NCI-H146 treated with DMSO at 0.1 percent for 48 hours (cell line): Measurements from ENCODE around the gene KLHL29.

ENCODE experiments used
- DNase-seq: peaks from one replicate; lab custom pipeline; 2025; ENCODE audit not compliant: unreplicated experiment; lab: John Stamatoyannopoulos, UW

Gene KLHL29

DNA sequence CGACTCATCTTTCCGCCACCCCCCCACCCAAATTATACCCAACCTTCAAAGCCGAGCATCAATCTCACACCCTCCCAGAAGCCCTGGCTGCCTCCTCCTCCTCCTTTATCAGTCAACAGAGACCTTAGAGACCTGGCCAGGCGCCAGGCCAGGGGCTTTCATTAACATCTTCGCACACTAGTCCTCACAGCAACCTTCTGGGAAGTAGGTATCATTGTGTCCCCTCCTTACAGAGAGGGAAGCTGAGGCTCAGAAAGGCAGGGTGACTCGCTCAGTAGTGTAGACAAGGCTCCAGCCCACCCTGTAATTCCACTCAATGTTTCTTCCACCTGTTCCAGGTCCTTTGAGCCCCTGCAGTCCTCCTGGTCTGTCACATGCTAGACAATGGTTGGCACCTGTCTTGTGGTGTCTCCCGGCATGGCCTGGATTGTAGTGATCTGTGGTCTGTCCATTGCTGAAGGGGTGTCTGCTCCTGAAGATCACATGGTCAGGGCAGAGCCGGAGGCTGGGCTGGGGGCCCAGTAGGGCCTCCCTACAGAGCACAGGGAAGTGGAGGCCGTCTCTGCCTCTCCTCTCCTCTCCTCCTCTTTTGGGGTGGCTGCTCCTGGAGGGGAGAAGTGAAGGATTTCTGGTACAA is 36.0 kb downstream of the KLHL29 start:
- no peak for DNase-seq

DNA sequence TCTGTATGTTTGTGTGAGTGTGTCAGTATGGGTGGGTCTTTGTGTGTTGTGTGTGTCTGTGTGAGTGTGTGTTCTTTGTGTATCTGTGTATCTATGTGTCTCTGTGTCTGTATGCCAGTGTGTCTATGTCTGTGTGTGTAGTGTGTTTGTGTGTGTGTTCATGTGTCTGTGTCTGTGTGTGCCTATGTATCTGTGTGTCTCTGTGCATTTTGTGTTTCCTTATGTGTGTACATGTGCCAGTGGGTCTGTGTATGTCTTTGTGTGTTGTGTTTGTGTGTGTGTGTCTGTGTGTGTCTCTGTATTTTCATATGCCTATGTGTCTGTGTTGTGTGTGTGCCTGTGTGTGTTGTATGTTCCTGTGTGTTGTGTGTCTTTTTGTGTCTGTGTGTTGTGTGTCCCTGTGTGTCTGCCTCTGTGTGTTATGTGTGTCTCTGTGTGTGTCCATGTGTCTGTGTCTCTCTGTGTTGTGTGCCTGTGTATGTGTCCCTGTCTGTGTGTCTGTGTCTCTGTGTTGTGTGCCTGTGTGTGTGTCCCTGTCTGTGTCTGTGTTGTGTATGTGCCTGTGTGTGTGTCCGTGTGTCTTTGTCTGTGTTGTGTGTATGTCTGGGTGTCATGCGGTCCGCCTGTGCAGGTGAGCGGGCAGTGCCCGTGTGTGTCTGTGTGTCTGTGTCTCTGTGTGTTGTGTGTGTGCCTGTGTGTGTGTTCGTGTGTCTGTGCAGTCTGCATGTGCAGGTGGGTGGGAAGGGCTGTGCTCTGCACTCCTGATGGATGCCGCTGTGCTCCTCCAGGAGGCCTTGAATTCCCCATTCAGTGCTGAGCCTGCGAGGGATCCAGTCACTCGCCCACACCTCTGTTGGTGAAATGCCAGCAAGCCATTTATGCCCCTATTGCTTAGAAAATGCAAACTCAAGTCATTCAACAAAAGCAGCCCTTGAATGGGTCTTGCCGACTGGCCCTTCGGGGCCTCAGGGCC is 37.4 kb downstream of the KLHL29 start:
- no peak for DNase-seq

GRCh38 chr2:23423062-23423872 is 38.3 kb downstream of the KLHL29 start:
- no peak for DNase-seq

DNA sequence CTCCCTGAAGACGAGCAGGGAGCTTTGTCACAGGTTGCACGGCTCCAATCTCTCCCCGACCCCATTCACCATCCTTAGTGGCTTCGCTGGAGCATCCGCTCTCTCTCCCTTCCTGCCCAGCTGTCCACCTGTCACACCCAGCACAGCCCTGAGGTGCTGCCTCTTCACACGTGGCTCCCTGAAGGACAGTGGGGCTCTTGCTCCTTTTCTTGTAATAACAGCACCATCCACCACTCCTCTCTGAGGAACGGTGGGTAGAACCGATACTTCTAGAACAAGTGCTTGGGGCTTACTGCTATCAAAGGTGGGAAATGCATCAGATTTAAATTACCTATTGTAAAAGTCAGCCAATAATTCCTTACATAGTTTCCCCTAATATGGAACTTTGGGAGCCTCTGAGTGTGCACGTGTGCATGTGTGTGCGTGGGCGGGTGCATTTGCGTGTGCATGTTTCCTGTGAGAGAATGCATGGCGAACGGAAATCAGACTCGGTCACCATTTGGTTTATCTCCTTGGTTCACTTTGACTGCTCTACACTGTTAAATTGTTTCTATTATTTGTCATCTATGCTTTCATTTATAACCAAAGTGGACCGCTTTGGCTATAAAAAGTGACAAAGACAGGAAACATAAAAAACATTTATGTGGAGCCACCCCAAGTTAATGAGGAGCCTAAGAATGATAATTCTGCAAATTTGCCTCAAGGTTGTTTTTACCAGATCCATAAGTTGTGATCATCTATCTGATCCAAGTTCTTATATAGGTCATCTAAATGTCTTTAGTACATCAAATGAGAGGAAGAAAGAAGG is 39.1 kb downstream of the KLHL29 start:
- no peak for DNase-seq

DNA sequence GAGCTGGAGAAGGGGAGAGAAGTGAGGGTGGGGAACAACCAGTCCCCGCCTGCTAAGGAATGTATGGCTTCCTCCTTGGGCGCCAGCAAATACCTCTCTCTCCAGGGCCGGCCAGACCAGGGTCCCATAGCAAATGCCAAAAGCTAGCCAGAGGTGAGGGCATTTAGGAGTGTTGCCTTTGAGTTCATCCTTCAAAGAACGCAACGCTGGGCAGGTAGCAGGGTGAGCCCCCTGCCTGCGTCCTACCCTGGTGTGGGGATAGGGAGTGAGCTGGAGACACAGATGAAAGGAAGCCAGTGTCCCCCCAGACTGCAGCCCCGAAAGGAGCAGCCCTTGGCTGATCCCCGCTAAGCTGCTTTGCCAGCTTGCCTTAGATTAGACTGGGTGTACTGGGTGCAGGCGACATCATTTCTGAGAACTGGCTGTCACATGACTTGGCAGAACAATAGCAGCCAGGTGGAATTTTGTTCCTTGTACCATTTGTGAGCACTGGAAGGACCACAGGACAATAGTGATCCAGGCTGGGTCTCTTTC is 40.4 kb downstream of the KLHL29 start:
- no peak for DNase-seq

- no peak for DNase-seq
Measured at GRCh38 chr2:23425885-23426262, 40.9 kb downstream of the KLHL29 start.

GRCh38 chr2:23426263-23426905 is 41.4 kb downstream of the KLHL29 start:
- DNase-seq: no peak

DNA sequence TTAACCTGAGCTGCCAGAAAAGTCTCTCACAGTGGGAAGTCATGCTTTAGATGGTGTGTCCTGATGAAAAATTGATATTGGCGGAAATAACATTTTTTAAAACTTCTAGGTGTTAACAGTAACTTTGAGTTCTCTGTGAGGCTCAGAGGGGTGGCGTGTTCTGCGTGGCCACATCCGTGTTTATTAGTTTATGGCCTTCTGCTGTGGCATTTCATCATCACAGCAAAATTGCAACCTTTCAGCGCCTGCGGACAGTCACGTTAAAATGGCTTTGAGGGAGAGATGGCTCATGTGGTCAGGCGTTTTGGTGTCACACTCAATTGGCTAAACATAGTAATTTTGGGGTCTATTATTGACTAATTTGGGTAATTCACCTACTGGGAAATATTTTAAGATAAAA is 42.4 kb downstream of the KLHL29 start:
- no peak for DNase-seq

DNA sequence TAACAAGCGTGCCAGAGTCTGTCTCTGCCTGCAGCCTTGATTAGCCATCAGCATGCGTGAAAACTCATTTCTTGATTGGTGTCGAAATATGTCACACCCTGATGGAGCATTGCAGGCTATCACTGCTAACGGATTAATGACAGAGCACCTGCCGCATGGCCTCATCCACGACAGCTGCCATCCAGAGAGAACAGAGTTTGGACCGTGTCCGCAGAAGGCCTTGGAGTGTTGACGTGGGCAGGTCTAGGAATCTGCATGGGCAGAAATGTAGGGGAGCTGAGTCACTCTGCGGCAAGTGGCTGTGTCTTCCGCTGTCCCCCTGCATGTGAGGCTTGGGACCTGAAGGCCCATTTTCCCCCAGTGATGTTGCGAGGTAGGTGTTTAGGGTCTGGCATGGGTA is 43.0 kb downstream of the KLHL29 start:
- no peak for DNase-seq

DNA sequence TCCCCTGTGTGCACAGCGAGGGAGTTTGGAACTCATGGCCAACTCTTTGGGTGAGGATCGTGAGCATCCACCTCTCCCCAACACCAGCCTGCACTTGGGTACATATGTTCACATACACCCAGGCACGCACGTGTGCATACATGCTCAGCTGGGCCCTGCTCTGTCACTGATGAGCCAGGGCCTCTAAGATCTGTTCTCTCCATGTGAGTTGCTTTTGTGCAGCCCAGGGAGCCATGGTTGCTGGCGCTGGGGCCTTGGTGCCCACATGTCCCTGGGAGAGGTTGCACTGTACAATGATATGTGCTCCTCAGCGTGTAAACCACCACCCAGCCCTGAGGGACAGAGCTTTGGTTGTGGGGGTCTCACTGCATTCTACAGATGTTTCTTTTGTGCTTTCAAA is 44.1 kb downstream of the KLHL29 start:
- no peak for DNase-seq

GRCh38 chr2:23430263-23430662 is 45.3 kb downstream of the KLHL29 start:
- DNase-seq: no peak

GRCh38 chr2:23432531-23432930 is 47.6 kb downstream of the KLHL29 start:
- DNase-seq: no peak

DNA sequence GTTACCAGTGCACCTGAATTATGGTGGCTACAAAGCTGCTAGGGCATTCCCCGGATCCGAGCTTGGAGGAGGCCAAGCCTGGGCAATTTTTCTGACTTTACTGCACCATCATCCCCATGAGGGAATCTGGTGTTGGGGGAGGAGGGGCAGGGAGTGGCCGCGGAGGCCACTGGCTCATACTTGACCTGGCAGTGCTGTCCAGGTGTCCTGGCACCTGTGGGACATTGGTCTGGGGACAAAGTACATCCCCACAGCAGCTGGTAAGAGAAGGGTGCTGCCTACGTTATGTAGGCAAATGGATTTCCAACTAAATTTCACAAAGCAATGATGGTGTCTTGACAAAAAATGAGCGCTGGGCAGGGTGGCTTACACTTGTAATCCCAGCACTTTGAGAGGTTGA is 48.3 kb downstream of the KLHL29 start:
- no peak for DNase-seq

DNA sequence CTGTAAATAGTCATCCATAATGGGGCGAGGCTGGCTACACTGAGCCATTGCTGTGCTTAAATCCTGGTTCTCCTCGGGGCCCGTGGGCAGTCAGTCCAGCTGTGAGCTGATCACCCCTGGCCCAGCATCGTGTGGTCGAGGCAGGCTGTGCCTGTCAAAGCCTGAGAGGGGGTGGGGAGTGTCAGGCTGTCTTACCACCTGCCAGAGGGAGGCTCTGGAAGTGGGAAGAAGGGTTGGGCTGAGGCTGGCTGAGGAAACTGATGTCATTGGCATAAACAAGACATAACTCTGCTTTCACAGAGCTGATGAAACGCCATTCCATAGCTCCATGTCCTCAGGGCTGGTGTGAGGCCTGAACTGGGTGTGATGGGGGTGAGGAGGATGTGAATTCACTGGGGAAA is 49.7 kb downstream of the KLHL29 start:
- no peak for DNase-seq

GRCh38 chr2:23435250-23436035 is 50.5 kb downstream of the KLHL29 start:
- no peak for DNase-seq

DNA sequence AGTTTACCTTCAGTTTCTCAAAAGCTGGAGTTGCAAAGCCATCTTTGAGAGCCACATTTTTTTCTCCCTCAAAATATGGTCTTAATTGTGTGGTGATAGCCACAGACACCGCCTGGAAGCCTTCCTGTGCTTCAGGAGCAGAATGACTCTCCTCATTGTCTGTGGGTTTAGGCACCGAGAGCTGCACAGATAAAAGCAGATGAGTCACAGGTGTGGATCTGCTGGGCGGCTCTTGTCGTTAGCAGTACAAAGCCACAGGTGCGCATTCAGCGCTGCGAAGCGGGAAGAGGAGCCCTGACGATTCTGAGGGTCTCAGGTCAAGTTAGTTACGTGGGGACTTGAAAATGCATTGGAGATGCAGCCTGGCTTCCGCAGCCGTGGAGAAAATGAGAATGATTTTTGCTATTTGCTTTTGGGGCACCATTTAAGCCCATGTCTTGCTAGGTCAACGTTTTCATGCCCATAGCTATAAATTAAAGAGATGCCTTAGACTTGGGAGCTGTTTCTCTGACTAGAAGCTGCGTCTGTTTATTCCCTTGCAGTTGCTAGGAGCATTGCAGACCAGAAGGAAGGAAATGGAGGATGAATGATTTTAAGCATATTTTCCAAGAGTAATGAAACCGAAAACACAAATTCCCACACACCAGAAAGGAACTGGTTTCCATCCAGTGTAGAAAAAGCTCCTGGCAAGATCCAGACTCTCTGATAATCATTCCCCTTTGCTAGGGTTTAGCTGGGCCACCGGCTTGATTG is 51.5 kb downstream of the KLHL29 start:
- DNase-seq: no peak

GRCh38 chr2:23441414-23441813 is 56.4 kb downstream of the KLHL29 start:
- DNase-seq: no peak

GRCh38 chr2:23445450-23445868 is 60.5 kb downstream of the KLHL29 start:
- no peak for DNase-seq
